ENCODE results near the gene TNS3. TPM values are rescaled to one million over a fixed set of nuclear protein-coding genes. Genes with fewer than 3 reads are reported as not detected.

Gene TNS3
- total RNA-seq = under 1 TPM; 0.11 TPM

- no peaks in the 10 kb centered on the region for H3K4me1 Mint-ChIP-seq
- H3K4me3 Mint-ChIP-seq = no peak within 1 kb of the TSS
- no peaks in the 10 kb centered on the region for H3K36me3 Mint-ChIP-seq (ENCODE audit: low read depth)
- no peak within 1 kb of the TSS for H3K27ac Mint-ChIP-seq
- H3K27me3 Mint-ChIP-seq = peaks cover 30% of the 10 kb centered on the region
- CTCF ChIA-PET = no interaction called here
- H3K9me3 Mint-ChIP-seq (ENCODE audit: low read depth) = peaks cover 3% of the 10 kb centered on the region
- DNase-seq (no peak), ATAC-seq (no peak)
- POLR2A ChIA-PET = no interaction called here
- intact Hi-C loops (cut with DNase I, micrococcal nuclease) = no loop called here
These were observed at the start of gene TNS3 for GRCh38 chr7:47581804-47582763. TSS of gene TNS3 (minus strand) at chr7:47582111. CDS start at chr7:47439636, 142,475 bp downstream.

- Mint-ChIP-seq H3K27ac (no peak overlapping the region), H3K9me3 (ENCODE audit: low read depth) (no peaks in the 10 kb centered on the region), H3K36me3 (ENCODE audit: low read depth) (no peaks in the 10 kb centered on the region), H3K4me1 (no peaks in the 10 kb centered on the region), H3K27me3 (no peaks in the 10 kb centered on the region), H3K4me3 (no peak overlapping the region)
- no peak for ATAC-seq
- ChIA-PET POLR2A (no interaction called here), CTCF (no interaction called here)
- intact Hi-C loops (cut with DNase I, micrococcal nuclease) = no loop called here
- no peak for DNase-seq
These were observed 49.8 kb upstream of the TNS3 start for GRCh38 chr7:47631711-47632110.

- CTCF ChIA-PET = no interaction called here
- Mint-ChIP-seq H3K36me3 (ENCODE audit: low read depth) (no peaks in the 10 kb centered on the region), H3K27ac (no peak overlapping the region), H3K27me3 (no peaks in the 10 kb centered on the region), H3K4me3 (no peak overlapping the region), H3K4me1 (no peaks in the 10 kb centered on the region), H3K9me3 (ENCODE audit: low read depth) (no peaks in the 10 kb centered on the region)
- no peak for DNase-seq
- no peak for ATAC-seq
- POLR2A ChIA-PET = no interaction called here
- intact Hi-C loops (cut with DNase I, micrococcal nuclease) = no loop called here
These were observed 45.8 kb upstream of the TNS3 start for GRCh38 chr7:47627580-47628283.

GRCh38 chr7:47625861-47626715 lies 44.2 kb upstream of the TNS3 start:
- no peaks in the 10 kb centered on the region for H3K27me3 Mint-ChIP-seq

GRCh38 chr7:47624689-47625088 lies 42.8 kb upstream of the TNS3 start:
- no peaks in the 10 kb centered on the region for H3K9me3 Mint-ChIP-seq (ENCODE audit: low read depth)
- H3K36me3 Mint-ChIP-seq (ENCODE audit: low read depth) = no peaks in the 10 kb centered on the region
- no peaks in the 10 kb centered on the region for H3K27me3 Mint-ChIP-seq
- POLR2A ChIA-PET = no interaction called here
- DNase-seq (no peak), ATAC-seq (no peak)
- CTCF ChIA-PET = no interaction called here
- H3K27ac Mint-ChIP-seq = no peak overlapping the region
- intact Hi-C loops (cut with DNase I, micrococcal nuclease) = no loop called here
- no peak overlapping the region for H3K4me3 Mint-ChIP-seq
- no peaks in the 10 kb centered on the region for H3K4me1 Mint-ChIP-seq

More at GRCh38 chr7:47625861-47626715, 44.2 kb upstream of the TNS3 start:
- ChIA-PET POLR2A (no interaction called here), CTCF (interaction anchor here (0.8 kb wide), 1 partner anchor 92 kb away, joined by 3 read pairs; no protein-coding TSS in a partner anchor)
- no peak for ATAC-seq
- no peak for DNase-seq
- no peaks in the 10 kb centered on the region for H3K36me3 Mint-ChIP-seq (ENCODE audit: low read depth)
- intact Hi-C loops (cut with DNase I, micrococcal nuclease) = no loop called here
- no peaks in the 10 kb centered on the region for H3K4me1 Mint-ChIP-seq
- H3K9me3 Mint-ChIP-seq (ENCODE audit: low read depth) = no peaks in the 10 kb centered on the region
- H3K4me3 Mint-ChIP-seq = no peak overlapping the region
- no peak overlapping the region for H3K27ac Mint-ChIP-seq

- no peaks in the 10 kb centered on the region for H3K36me3 Mint-ChIP-seq (ENCODE audit: low read depth)
- no peak overlapping the region for H3K27ac Mint-ChIP-seq
- intact Hi-C loops (cut with DNase I, micrococcal nuclease) = no loop called here
- no peaks in the 10 kb centered on the region for H3K4me1 Mint-ChIP-seq
- no peak overlapping the region for H3K4me3 Mint-ChIP-seq
- ChIA-PET POLR2A (no interaction called here), CTCF (no interaction called here)
- DNase-seq (no peak), ATAC-seq (no peak)
- H3K27me3 Mint-ChIP-seq = no peaks in the 10 kb centered on the region
- H3K9me3 Mint-ChIP-seq (ENCODE audit: low read depth) = no peaks in the 10 kb centered on the region
These were observed 41.2 kb upstream of the TNS3 start for GRCh38 chr7:47622946-47623640.

GRCh38 chr7:47622586-47622945 lies 40.7 kb upstream of the TNS3 start:
- Mint-ChIP-seq H3K9me3 (ENCODE audit: low read depth) (no peaks in the 10 kb centered on the region), H3K27ac (no peak overlapping the region), H3K4me3 (no peak overlapping the region), H3K27me3 (no peaks in the 10 kb centered on the region), H3K36me3 (ENCODE audit: low read depth) (no peaks in the 10 kb centered on the region), H3K4me1 (no peaks in the 10 kb centered on the region)
- ChIA-PET POLR2A (no interaction called here), CTCF (no interaction called here)
- intact Hi-C loops (cut with DNase I, micrococcal nuclease) = no loop called here
- DNase-seq = no peak
- ATAC-seq = no peak

GRCh38 chr7:47621979-47622561 lies 40.2 kb upstream of the TNS3 start:
- DNase-seq = no peak
- Mint-ChIP-seq H3K27me3 (no peaks in the 10 kb centered on the region), H3K27ac (no peak overlapping the region), H3K4me1 (no peaks in the 10 kb centered on the region), H3K4me3 (no peak overlapping the region), H3K9me3 (ENCODE audit: low read depth) (no peaks in the 10 kb centered on the region), H3K36me3 (ENCODE audit: low read depth) (no peaks in the 10 kb centered on the region)
- ChIA-PET CTCF (no interaction called here), POLR2A (no interaction called here)
- intact Hi-C loops (cut with DNase I, micrococcal nuclease) = no loop called here
- no peak for ATAC-seq

GRCh38 chr7:47621347-47621746 lies 39.4 kb upstream of the TNS3 start:
- no peaks in the 10 kb centered on the region for H3K9me3 Mint-ChIP-seq (ENCODE audit: low read depth)
- POLR2A ChIA-PET = no interaction called here
- H3K4me1 Mint-ChIP-seq = no peaks in the 10 kb centered on the region
- DNase-seq = no peak
- CTCF ChIA-PET = no interaction called here
- no peak overlapping the region for H3K27ac Mint-ChIP-seq
- intact Hi-C loops (cut with DNase I, micrococcal nuclease) = no loop called here
- H3K36me3 Mint-ChIP-seq (ENCODE audit: low read depth) = no peaks in the 10 kb centered on the region
- no peak for ATAC-seq
- H3K27me3 Mint-ChIP-seq = no peaks in the 10 kb centered on the region
- H3K4me3 Mint-ChIP-seq = no peak overlapping the region

- ATAC-seq = no peak
- H3K9me3 Mint-ChIP-seq (ENCODE audit: low read depth) = no peaks in the 10 kb centered on the region
- H3K27me3 Mint-ChIP-seq = no peaks in the 10 kb centered on the region
- H3K4me3 Mint-ChIP-seq = no peak overlapping the region
- intact Hi-C loops (cut with DNase I, micrococcal nuclease) = no loop called here
- H3K4me1 Mint-ChIP-seq = no peaks in the 10 kb centered on the region
- H3K36me3 Mint-ChIP-seq (ENCODE audit: low read depth) = no peaks in the 10 kb centered on the region
- ChIA-PET POLR2A (no interaction called here), CTCF (interaction anchor here (0.6 kb wide), 1 partner anchor 202 kb away, joined by 3 read pairs; no protein-coding TSS in a partner anchor)
- no peak overlapping the region for H3K27ac Mint-ChIP-seq
- no peak for DNase-seq
These were observed 37.9 kb upstream of the TNS3 start for GRCh38 chr7:47619806-47620205.

- Mint-ChIP-seq H3K27me3 (no peaks in the 10 kb centered on the region), H3K4me1 (no peaks in the 10 kb centered on the region), H3K4me3 (no peak overlapping the region), H3K36me3 (ENCODE audit: low read depth) (no peaks in the 10 kb centered on the region), H3K27ac (no peak overlapping the region), H3K9me3 (ENCODE audit: low read depth) (no peaks in the 10 kb centered on the region)
- no peak for ATAC-seq
- DNase-seq = no peak
- POLR2A ChIA-PET = no interaction called here
- intact Hi-C loops (cut with DNase I, micrococcal nuclease) = no loop called here
- CTCF ChIA-PET = no interaction called here
These were observed 35.2 kb upstream of the TNS3 start for GRCh38 chr7:47617131-47617530.
